ENCODE results near the gene NUP93.

DNA sequence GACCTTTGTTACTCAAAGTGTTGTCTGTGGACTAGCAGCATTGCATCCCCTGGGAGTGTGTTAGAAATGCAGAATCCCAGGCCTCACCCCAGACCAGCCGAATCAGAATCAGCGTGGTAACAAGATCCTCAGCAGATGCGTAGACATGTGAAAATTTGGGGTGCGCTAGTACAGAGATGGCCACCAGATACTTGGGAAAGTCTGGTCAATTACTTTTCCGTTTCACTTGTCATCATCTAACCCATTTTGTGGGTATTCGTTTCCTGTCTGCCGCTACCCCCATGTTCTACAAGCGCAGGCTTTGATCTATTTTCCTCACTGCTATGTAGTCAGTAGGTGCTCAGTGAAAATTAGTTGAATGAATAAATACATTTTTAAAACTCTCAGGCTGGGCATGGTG lies 168.9 kb downstream of the NUP93 start:
- TF ChIP-seq, protein P1, sequence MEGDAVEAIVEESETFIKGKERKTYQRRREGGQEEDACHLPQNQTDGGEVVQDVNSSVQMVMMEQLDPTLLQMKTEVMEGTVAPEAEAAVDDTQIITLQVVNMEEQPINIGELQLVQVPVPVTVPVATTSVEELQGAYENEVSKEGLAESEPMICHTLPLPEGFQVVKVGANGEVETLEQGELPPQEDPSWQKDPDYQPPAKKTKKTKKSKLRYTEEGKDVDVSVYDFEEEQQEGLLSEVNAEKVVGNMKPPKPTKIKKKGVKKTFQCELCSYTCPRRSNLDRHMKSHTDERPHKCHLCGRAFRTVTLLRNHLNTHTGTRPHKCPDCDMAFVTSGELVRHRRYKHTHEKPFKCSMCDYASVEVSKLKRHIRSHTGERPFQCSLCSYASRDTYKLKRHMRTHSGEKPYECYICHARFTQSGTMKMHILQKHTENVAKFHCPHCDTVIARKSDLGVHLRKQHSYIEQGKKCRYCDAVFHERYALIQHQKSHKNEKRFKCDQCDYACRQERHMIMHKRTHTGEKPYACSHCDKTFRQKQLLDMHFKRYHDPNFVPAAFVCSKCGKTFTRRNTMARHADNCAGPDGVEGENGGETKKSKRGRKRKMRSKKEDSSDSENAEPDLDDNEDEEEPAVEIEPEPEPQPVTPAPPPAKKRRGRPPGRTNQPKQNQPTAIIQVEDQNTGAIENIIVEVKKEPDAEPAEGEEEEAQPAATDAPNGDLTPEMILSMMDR (IDR thresholded peaks at IDR 0.05; ENCODE audit: low read depth, low read length): no peak
- no peak for TF ChIP-seq POLR2A (IDR thresholded peaks at IDR 0.05; ENCODE audit: extremely low read depth, insufficient read length)
